Measurements from ENCODE around the gene PSMB7.

The PSMB7 gene

GRCh38 chr9:124355941-124356744, 59.1 kb downstream of the PSMB7 start:
- no peak for DNase-seq

GRCh38 chr9:124355039-124355940, 60.0 kb downstream of the PSMB7 start:
- DNase-seq = no peak

DNA sequence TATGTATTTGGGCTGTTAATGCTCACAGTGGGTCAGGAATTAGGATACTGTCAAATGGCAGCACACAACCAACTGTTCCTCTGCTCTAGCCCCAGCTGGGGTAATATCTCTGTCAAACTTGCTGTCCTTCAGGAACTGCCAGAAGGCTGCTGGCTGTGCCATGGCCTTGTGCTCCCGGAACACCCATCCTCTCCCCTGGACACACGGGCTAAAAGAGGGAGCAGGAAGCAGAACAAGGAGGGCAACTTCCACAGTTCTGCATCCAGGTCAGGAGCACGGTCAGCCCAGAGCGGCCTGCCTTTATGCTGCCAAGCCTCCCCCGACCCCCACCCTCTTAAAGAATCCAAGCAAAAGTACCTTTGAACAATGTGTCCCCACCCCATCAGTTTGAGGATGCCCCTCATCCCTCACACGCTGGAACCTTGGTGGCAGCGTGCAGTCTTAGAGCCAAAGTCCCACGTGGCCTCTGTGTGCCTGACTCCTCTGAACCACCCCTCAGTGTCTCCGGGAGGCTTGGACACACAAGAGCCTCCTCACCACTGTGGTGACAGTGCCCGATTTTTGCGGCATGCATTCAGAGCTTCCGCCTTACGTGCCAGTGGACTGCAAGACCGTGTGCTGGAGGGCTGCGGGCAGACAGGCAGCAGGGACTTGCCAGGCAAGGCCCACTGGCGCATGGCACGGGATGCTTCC, 60.8 kb downstream of the PSMB7 start:
- DNase-seq = no peak

DNA sequence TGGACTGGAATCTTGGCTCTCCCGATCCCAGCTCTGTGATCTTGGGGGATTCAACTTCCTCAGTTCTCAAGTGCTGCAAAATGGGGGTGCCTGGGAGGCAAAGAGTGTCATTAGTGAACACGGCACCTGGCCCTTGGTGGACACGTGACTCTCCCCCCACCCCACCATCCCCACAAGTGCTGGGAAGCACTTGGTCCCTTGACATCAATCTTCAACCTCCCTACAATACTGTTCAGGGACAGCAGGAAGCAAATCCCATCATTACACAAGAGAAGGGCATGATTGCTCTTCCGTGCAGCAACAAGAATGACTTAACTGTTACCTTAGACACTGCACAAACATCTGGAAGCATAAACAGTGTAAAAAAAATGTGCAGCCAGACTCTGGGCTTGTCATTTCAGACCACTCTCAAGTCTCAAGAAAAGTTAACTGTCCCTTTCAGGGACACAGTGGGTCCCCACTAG, 61.4 kb downstream of the PSMB7 start:
- DNase-seq = no peak

DNA sequence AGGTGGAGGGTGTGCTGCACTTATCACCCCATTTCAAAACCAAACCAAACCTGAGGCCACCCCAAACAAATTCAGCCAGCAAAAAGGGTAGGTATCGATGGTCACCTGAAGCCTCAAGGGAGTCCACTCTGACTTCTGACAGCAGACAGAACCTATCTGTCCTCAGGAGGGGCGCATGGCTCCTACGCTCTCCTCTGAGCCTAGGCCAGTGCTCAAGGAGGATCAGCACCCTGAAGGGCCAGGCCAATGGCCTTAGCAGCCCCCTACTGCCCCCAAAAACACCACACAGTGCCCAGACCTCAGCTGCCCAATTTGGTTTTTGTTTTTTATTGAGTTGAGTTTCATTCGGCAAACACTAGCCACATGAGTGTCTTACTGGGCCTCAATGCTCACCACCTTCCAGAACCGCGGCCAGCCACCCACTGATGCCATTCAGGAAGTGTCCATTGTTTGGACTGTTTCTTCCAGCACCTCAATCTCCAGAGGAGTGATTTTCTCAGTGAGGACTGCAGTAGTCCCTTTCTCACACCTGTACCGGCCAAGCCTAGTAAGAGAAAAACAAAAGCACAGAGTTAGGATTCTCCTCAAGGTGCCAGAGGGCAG, 62.0 kb downstream of the PSMB7 start:
- no peak for DNase-seq

GRCh38 chr9:124352616-124353015, 62.6 kb downstream of the PSMB7 start:
- no peak for DNase-seq

GRCh38 chr9:124351672-124352468, 63.4 kb downstream of the PSMB7 start:
- no peak for DNase-seq

DNA sequence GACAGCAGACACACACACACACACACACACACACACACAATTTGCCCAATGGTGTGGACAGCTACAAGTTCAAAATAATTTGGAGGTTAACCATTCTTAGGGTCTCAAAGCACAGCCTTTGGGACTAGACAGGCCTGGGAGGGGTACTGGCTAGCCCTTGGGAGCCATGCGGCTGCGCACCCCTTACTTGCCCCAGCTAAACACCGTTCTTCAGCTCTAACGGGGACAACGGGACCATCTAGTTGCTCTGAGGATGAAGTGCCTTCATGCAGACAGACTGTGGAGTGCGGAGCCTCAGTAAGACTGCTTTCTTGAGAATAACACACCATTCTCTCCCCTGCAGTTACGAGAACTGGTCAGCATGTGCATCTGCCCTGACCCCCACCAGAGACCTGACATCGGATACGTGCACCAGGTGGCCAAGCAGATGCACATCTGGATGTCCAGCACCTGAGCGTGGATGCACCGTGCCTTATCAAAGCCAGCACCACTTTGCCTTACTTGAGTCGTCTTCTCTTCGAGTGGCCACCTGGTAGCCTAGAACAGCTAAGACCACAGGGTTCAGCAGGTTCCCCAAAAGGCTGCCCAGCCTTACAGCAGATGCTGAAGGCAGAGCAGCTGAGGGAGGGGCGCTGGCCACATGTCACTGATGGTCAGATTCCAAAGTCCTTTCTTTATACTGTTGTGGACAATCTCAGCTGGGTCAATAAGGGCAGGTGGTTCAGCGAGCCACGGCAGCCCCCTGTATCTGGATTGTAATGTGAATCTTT, 64.6 kb downstream of the PSMB7 start:
- no peak for DNase-seq

DNA sequence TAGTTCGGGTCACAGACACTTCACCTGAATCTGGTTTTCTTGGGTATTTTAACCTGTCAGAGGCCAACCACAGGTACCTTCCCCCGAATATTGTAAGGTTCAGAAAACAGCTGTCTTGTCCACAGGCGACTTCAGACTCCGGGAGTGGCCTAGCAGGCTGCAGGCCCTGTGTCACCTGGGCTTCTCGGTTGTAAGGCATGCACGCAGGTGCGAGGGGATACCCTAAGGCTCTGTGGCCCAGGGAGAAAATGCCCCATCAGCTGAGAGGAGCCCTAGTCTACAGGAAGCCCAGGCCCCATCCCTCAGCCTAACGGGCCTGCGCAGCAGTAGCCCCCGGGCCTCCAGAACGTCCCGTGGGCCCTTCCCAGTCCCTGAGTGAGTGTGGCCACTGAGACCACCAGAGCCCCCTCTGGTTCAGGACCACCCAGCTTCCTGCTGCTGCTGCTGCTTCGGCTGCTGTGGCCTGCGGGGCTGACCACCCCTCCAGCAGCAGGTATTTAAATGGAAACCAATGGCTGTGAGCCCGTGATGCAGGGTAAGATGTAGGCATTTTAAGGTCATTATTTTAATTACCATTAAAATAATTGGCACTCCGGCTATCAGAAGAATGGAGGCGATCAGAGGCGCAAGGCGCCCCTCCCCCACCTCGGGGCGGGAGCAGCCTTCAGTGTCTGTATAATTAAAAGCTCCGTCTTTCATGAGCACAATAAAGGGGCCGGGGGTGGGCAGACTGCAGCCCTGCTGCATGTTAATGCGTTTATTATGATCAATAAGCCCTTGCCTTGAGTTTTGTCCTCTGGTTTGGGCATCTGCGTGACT, 65.4 kb downstream of the PSMB7 start:
- no peak for DNase-seq

- no peak for DNase-seq
These were observed 66.0 kb downstream of the PSMB7 start for GRCh38 chr9:124349267-124349666.

DNA sequence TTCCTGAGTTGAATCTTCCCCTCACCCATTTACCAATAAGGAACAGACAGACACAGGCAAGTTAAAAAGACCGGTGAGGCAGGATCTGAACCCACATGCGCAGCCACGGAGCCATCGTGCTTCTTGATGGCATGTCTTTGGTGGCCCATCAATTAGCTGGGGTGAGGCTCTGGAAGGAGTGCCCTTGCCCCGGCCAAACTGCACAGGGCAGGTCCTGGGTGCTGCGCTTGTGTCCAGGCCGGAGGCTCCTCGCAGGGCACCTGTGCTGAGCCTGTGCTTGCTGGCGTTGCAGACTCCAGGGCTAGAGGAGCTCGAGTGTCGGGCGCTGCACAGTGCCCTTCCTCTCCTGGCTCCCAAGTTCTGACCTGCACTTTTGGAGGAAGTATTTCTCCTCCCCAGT, 66.4 kb downstream of the PSMB7 start:
- DNase-seq = no peak

DNA sequence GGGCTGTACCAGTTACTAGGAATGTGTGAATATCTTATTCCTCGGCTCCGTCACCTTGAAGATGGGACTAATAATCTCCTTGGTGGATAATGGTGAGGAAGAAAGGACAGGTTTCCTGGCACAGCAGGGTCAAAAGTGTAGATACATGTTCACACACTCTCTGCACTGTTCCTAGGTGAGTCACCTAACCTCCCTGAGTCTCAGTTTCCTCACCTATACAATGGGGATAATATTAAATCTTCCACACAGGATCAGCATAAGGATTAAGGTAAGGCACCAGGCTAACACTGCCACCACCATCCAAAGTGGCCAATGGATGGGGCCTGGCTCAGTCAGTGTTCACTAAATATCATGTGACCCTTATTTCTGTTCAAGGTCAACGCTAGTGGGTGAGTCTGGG, 66.9 kb downstream of the PSMB7 start:
- no peak for DNase-seq

DNA sequence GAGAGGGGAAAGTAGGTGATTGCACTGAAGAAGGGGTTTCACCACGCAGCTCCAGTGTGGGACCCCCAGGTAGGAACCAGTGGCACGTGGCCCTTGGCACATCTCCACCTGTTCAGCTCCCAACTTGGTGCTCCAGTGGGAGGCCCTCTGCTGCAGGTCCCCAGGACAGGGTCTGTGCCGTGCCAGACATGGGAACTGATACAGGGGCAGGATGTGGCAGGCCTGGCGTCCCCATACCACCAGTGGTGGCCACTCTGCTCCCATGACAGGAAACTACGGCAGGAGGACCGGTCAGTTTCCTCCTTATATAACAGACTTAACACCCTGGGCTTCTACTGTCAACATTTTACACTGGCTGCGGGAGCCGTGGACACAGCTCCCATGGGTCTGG, 67.3 kb downstream of the PSMB7 start:
- DNase-seq = no peak

- no peak for DNase-seq
These were observed 67.9 kb downstream of the PSMB7 start for GRCh38 chr9:124347206-124347967.

- no peak for DNase-seq
These were observed 68.7 kb downstream of the PSMB7 start for GRCh38 chr9:124346347-124347163.

- DNase-seq = no peak
These were observed 69.4 kb downstream of the PSMB7 start for GRCh38 chr9:124345751-124346281.

DNA sequence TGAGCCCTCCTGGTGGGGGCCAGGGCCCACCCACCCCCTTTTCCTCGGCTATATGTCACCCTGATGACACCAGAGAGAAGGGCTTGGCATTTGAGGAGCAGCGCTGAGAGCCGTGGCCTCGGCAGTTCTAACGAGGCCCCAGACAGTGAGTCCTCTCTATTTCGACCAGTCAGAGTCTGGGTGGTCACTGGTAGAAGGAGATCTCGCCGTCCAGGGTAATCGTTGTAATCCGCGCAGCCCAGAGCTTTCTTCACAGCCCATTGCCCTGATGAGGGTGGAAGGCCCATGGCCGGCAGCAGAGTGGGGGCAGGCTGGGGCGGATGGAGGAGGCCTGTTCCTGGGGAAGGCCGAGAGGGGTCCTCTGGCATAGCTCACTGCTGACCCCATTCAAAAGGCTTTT, 70.2 kb downstream of the PSMB7 start:
- no peak for DNase-seq

GRCh38 chr9:124344291-124345050, 70.8 kb downstream of the PSMB7 start:
- DNase-seq = no peak
